HG03439 (cell line): ENCODE results near the gene ADA.

Experiments
- ATAC-seq: cut with Tn5 transposase; IDR thresholded peaks from one replicate; pipeline ENCODE4 v1.9.1; 2021; ENCODE audit warnings: mild to moderate bottlenecking, moderate library complexity; ENCODE audit not compliant: unreplicated experiment

The ADA gene

GRCh38 chr20:44646023-44646640 is 5.4 kb downstream of the ADA start:
- ATAC-seq, result no peak

- no peak for ATAC-seq
Observed at GRCh38 chr20:44644667-44645131, 6.8 kb downstream of the ADA start.

GRCh38 chr20:44644230-44644617 is 7.3 kb downstream of the ADA start:
- ATAC-seq, result no peak

- ATAC-seq, result no peak
Observed at GRCh38 chr20:44643596-44644229, 7.8 kb downstream of the ADA start.

DNA sequence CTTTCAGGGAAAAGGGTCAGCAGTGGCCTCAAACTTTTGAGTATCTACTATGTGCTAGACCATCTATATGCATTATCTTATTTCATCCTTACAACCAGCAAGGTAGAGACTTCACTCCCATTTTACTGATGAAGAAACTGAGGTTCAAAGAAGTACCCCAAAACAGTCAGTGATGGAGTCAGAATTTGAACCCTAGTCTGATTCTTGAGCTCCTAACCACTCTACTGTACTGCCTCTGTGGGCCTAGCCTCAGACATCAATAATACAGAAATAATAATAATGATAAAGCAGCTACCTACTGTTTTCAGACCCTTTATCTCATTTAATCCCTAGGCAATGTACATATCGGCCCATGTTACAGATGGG is 8.4 kb downstream of the ADA start:
- ATAC-seq, result no peak

- ATAC-seq, result no peak
Observed at GRCh38 chr20:44642203-44643153, 9.0 kb downstream of the ADA start.

GRCh38 chr20:44641325-44641724 is 10.2 kb downstream of the ADA start:
- ATAC-seq, result no peak

GRCh38 chr20:44640522-44640921 is 11.0 kb downstream of the ADA start:
- no peak for ATAC-seq

GRCh38 chr20:44637522-44638372 is 13.8 kb downstream of the ADA start:
- ATAC-seq, result no peak

- no peak for ATAC-seq
Observed at GRCh38 chr20:44637042-44637441, 14.5 kb downstream of the ADA start.

GRCh38 chr20:44635877-44636276 is 15.6 kb downstream of the ADA start:
- ATAC-seq, result no peak

GRCh38 chr20:44633872-44634600 is 17.5 kb downstream of the ADA start:
- no peak for ATAC-seq

- ATAC-seq, result no peak
Observed at GRCh38 chr20:44633187-44633810, 18.2 kb downstream of the ADA start.

- ATAC-seq, result no peak
Observed at GRCh38 chr20:44632103-44632752, 19.3 kb downstream of the ADA start.

GRCh38 chr20:44630297-44630696 is 21.2 kb downstream of the ADA start:
- no peak for ATAC-seq

DNA sequence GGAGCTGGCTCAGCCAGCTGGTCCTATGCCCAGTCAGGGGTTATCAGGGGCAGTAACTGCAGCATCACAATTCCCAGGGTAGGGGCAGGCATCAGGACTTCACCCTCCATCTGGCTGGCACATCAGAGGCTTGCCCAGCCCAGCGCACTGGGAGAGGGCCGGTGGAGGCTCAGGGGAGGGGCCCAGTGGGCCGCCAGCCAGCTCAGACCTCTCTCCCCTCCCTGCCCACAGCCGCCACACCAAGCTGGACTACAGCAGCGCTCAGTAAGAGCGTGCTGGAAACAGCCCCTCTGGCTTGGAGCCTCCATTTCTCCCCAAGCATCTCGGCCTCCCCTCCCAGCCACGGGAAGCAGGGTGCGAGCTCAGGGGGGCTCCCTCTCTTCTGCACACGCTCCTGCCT is 22.0 kb downstream of the ADA start:
- ATAC-seq, result no peak

DNA sequence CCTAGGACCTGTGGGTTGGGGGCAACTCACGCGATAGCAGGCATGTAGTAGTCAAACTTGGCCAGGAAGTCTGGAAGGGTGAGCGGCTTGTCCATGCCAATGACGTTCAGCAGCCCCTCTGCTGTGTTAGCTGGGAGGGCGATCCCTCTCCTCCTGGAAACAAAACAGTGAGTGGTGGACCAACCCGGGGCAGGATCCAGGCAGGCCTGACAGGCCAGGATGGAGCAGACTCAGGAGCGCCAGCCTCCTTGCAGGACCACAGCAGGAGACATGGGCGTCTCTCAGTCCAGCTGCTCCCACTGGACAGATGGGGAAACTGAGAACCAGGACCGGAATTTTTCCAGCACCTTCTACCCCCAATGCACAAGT is 22.5 kb downstream of the ADA start:
- no peak for ATAC-seq

DNA sequence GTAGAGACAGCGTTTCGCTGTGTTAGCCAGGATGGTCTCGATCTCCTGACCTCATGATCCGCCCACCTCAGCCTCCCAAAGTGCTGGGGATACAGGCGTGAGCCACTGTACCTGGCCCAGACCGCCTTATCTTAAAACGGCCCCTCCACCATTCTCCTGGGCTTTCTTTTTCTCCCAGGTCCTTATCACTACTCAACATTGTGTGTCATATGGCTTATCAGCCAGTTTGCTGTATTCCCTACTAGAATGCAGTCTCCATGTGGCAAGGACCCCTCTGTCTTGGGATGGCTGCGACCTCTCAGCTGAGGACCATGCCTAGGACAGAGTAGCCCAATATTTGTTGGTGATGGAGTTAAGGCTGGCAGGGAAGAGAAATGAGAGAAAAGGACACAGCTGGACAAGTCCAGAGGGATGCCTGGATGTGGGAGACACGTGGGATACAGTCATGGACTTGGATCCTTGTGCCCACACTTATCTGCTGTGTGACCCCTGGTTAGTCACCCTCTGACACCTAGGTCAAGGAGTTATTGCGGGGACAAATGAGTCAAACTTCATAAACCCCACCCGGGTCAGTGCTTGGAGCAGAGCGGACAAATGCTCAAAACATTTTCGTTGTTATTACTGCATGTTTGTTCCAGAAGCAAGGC is 24.0 kb downstream of the ADA start:
- no peak for ATAC-seq

GRCh38 chr20:44626278-44626677 is 25.2 kb downstream of the ADA start:
- no peak for ATAC-seq
